ENCODE results near the gene VAV3. TPM values are rescaled to one million over a fixed set of nuclear protein-coding genes. Genes with fewer than 3 reads are reported as not detected.

The VAV3 gene
- total and polyA plus RNA-seq, 2 of the 13 experiments (the other 11 are each of a cell fraction or from before 2014, with no cell fraction given) = 15.9 to 29.8 TPM

- TF ChIP-seq CSRNP2 (CRISPR knock-in tag; conservative IDR thresholded peaks at IDR 0.05; ENCODE audit: low read depth) (no peak), ZXDC (CRISPR knock-in tag; IDR thresholded peaks at IDR 0.05) (no peak), BRCA1 (CRISPR knock-in tag; IDR thresholded peaks at IDR 0.05) (no peak), ZNF670 (CRISPR knock-in tag; IDR thresholded peaks at IDR 0.05; ENCODE audit: borderline replicate concordance) (no peak), ZNF296 (CRISPR knock-in tag; conservative IDR thresholded peaks at IDR 0.05) (no peak)
- TF ChIP-seq, protein P1, sequence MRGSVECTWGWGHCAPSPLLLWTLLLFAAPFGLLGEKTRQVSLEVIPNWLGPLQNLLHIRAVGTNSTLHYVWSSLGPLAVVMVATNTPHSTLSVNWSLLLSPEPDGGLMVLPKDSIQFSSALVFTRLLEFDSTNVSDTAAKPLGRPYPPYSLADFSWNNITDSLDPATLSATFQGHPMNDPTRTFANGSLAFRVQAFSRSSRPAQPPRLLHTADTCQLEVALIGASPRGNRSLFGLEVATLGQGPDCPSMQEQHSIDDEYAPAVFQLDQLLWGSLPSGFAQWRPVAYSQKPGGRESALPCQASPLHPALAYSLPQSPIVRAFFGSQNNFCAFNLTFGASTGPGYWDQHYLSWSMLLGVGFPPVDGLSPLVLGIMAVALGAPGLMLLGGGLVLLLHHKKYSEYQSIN (CRISPR knock-in tag; IDR thresholded peaks at IDR 0.05; ENCODE audit: borderline replicate concordance) = no peak
- BruUV-seq (replicated peaks) = no TSS peak
- Histone ChIP-seq H4K20me1 (ENCODE audit: insufficient read depth, low read length) (no peaks in the 10 kb centered on the region), H3K9ac (ENCODE audit: insufficient read depth, low read depth, low read length) (no peak overlapping the region), H2AFZ (ENCODE audit: low read length) (no peak overlapping the region), H3K36me3 (replicated peaks in 1 of 2; ENCODE audit: control insufficient read depth in 1 of 2, insufficient read depth in 2 of 2, low read length in 2 of 2) (no peaks in the 10 kb centered on the region), H3K9me3 (ENCODE audit: low read length) (no peaks in the 10 kb centered on the region), H3K4me1 (ENCODE audit: insufficient read depth, low read length) (no peaks in the 10 kb centered on the region), H3K27ac (ENCODE audit: extremely low read length, insufficient read depth, low read length) (no peak overlapping the region), H3K4me3 (replicated peaks in 1 of 3; ENCODE audit: insufficient read depth in 1 of 3, low read depth in 2 of 3, low read length in 3 of 3) (no peak overlapping the region), H3K27me3 (ENCODE audit: control insufficient read depth in 1 of 2, insufficient read depth in 2 of 2, low read length in 2 of 2) (no peaks in the 10 kb centered on the region), H3K4me2 (ENCODE audit: low read depth, low read length) (no peak overlapping the region), H3K79me2 (ENCODE audit: insufficient read depth, low read length) (no peaks in the 10 kb centered on the region)
- ChIA-PET CTCF (ENCODE audit: low intra/inter-chr PET ratio, low total read pairs) (no interaction called here), POLR2A (no interaction called here)
- FAIRE-seq (no peak), DNase-seq (ENCODE audit: low spot score) (no peak), ATAC-seq (no peak)
- WGBS (ENCODE audit: low lambda C conversion rate) = 89% methylated on average over 1 of the region's 1 CpG
- in situ Hi-C loops (cut with HindIII; ENCODE audit: extremely low pct_ligation_motif_present, low pct_unique_long_range_greater_than_20kb) (no loop called here), intact Hi-C loops (cut with micrococcal nuclease; ENCODE audit: unreplicated experiment) (no loop called here)
Observed at GRCh38 chr1:107620753-107621152, 344.2 kb downstream of the VAV3 start.
